HFF-Myc (cell line): ENCODE results near the gene SLC2A13.

Experiments
- DNase-seq: peaks from one replicate; pipeline ENCODE4 v3.0.0-alpha.2; 2011; ENCODE audit warnings: low read depth; ENCODE audit errors: extremely low read depth
- H3K4me3 ChIP-seq: replicated peaks from 2 replicates; pipeline ENCODE4 v1.5.1; 2011; ENCODE audit warnings: low read depth, mild to moderate bottlenecking, control low read depth, low read length
- TF ChIP-seq, protein P1 (sequence below): IDR thresholded peaks from 2 replicates; pipeline ENCODE4 v1.5.1; 2012; ENCODE audit warnings: mild to moderate bottlenecking, low read depth, low read length, control low read depth; ENCODE audit errors: missing control alignments

The SLC2A13 gene

DNA sequence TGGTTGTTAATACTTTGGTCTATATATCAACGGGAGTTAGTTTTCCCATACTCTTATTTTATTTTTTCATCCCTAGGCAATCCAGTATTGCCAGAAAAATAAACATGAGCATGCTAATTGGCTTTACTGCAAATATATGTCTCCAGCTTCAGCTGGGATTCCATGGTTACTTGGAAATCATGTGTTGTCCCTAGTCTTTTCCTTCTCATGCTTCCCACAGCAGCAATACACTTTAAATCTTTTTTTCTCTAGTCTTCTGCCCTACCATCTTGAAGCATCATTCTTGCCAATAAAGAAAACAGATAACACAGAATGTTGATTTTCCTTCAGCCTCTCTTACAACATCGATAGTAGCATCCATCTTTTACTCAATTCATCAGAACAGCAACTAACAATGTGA is 60.2 kb downstream of the SLC2A13 start:
- no peak for DNase-seq
- TF ChIP-seq, protein P1, sequence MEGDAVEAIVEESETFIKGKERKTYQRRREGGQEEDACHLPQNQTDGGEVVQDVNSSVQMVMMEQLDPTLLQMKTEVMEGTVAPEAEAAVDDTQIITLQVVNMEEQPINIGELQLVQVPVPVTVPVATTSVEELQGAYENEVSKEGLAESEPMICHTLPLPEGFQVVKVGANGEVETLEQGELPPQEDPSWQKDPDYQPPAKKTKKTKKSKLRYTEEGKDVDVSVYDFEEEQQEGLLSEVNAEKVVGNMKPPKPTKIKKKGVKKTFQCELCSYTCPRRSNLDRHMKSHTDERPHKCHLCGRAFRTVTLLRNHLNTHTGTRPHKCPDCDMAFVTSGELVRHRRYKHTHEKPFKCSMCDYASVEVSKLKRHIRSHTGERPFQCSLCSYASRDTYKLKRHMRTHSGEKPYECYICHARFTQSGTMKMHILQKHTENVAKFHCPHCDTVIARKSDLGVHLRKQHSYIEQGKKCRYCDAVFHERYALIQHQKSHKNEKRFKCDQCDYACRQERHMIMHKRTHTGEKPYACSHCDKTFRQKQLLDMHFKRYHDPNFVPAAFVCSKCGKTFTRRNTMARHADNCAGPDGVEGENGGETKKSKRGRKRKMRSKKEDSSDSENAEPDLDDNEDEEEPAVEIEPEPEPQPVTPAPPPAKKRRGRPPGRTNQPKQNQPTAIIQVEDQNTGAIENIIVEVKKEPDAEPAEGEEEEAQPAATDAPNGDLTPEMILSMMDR: no peak
- H3K4me3 ChIP-seq: no peak overlapping the region

DNA sequence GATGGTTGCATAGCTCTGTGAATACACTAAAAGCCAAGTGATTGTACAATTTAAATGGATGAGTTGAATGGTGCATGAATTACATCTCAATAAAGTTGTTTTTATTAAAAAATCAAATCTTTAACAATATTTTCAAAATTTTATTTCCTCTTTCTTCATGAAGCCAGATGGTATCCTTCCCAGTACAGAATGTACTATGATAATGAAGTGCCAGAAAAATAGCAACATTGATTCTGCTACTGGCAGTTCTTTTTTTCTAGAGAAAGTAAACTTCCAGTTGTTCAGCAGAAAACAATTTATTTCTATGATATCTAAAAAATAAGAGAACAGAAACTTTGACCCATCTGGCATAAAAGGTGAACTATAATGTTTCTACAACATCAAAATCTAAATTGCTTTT is 61.5 kb downstream of the SLC2A13 start:
- no peak overlapping the region for H3K4me3 ChIP-seq
- no peak for DNase-seq
- TF ChIP-seq, protein P1: no peak

DNA sequence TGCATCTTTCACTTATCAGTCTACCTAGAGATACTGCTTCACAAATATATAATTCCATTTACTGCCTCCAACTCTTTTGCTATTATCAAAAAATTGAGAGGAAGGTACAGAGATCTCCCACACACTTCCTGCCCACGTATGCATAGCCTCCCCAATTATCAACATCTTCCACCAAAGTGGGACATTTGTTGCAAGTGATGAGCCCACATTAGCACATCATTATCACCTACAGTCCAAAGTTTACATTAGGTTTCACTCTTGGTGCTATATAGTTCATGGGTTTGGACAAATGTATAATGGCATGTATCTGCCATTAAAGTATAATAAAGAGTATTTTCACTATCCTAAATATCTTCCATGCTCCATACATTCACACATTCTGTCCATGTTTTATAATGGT is 66.3 kb downstream of the SLC2A13 start:
- no peak overlapping the region for H3K4me3 ChIP-seq
- DNase-seq: no peak
- TF ChIP-seq, protein P1: no peak

DNA sequence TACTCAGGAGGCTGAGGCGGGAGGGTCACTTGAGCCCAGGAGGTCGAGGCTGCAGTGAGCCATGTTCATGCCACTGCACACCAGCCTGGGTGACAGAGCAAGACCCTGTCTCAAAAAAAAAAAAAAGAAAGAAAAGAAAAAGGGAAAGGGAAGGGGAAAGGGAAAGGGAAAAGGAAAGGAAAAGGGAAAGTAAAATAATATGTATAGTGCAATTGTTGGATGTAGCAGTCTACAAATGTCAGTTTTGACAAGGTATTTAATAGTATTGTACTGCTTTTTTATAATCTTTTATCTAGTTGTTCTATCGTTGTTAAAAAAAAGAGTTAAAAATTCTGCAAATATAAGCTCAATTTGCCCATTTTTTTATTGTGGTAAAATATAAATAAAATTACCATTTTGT is 67.3 kb downstream of the SLC2A13 start:
- no peak overlapping the region for H3K4me3 ChIP-seq
- TF ChIP-seq, protein P1: no peak
- no peak for DNase-seq

DNA sequence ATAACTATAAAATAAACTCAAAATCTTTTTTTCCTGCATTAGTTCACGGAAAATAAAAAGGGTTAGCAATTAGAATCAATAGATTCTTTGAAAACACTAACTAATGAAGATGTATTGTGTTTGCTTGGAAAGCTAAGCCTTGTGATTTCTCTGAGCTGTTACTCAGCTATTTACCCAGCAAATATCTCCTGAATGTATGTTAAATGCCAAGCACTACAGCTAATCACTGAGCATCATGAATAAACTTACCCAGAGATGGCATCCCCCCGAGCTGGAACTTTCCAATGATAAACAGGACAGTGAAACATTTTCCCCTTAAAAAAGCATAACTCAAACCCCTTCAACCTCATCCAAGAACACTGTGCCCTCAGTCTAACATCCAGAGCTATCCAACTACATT is 71.2 kb downstream of the SLC2A13 start:
- no peak overlapping the region for H3K4me3 ChIP-seq
- TF ChIP-seq, protein P1: no peak
- no peak for DNase-seq

DNA sequence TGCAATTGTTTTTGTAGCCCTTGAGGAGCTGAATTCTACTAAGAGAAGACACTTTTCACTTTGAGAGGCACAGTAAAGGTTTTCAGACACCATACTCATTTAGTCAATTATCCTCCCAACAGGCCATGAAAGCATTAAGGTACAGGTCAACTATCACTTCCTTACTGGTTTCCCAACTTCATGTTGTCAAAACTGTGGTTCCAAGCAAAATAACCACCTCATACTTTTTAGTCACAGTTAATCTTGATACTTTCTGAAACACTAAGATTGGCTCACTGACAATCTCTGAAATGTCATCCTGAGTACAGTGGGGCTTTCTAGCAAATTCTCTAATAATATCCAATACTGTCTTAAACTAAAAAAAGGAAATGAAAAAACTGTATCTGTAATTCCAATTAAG is 71.7 kb downstream of the SLC2A13 start:
- DNase-seq: no peak
- no peak overlapping the region for H3K4me3 ChIP-seq
- TF ChIP-seq, protein P1: no peak

DNA sequence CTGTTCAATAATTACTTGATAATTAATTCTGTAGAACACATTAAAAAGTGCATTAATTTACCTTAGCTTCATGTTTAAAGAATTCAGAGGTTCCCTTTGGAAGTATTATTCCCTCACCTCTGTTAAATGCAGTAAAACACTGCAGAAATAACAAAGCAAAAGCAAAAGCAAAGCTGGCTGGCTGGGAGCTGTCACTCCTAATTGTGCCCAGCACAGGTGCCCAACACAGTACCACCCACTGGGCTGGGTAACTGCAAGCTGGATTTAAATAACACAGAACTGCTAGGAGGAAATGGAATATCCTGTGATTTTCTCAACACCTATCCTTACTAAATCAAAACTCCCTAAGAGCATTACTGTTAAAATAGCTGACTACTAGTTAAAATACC is 72.6 kb downstream of the SLC2A13 start:
- DNase-seq: no peak
- no peak overlapping the region for H3K4me3 ChIP-seq
- TF ChIP-seq, protein P1: no peak
